OCI-LY1 (cell line): ENCODE results near the gene PPIL3.

Experiments
- EZH2 ChIP-seq: fragments of 200-600 bp; sonication (generic), shearing (Covaris generic); IDR thresholded peaks from 2 replicates; pipeline ENCODE4 v1.8.0; 2017; ENCODE audit warnings: borderline replicate concordance, mixed run types, mild to moderate bottlenecking, antibody characterized with exemption, low read length, moderate library complexity, mixed read lengths
- TF ChIP-seq, protein P1 (sequence below): fragments of 200-600 bp; sonication (generic), shearing (Covaris generic); IDR thresholded peaks from 2 replicates; pipeline ENCODE4 v1.5.1; 2017; ENCODE audit warnings: mild to moderate bottlenecking, antibody characterized with exemption, low read length, moderate library complexity, mixed read lengths

DNA sequence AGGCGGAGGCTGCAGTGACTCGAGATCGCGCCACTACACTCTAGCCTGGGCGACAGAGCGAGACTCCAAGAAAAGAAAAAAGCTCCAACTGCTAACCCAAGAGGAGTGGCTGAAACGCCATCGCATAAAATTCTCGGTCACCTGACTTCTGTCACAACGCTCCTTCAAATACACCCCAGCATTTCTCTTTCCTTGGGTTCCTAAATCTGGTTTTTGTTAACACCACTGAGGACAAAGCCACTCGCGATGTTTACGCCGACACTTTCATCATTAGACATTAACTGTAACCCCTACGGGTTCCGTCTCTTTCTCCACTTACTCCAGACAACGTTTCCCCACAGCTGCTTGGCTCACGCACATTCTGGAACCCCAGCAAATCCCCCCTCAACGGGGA, 25.1 kb downstream of the PPIL3 start:
- TF ChIP-seq, protein P1, sequence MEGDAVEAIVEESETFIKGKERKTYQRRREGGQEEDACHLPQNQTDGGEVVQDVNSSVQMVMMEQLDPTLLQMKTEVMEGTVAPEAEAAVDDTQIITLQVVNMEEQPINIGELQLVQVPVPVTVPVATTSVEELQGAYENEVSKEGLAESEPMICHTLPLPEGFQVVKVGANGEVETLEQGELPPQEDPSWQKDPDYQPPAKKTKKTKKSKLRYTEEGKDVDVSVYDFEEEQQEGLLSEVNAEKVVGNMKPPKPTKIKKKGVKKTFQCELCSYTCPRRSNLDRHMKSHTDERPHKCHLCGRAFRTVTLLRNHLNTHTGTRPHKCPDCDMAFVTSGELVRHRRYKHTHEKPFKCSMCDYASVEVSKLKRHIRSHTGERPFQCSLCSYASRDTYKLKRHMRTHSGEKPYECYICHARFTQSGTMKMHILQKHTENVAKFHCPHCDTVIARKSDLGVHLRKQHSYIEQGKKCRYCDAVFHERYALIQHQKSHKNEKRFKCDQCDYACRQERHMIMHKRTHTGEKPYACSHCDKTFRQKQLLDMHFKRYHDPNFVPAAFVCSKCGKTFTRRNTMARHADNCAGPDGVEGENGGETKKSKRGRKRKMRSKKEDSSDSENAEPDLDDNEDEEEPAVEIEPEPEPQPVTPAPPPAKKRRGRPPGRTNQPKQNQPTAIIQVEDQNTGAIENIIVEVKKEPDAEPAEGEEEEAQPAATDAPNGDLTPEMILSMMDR, result no peak
- TF ChIP-seq EZH2, result no peak
